GM12878 (cell line): Measurements from ENCODE around the gene LONP1. TPM values are rescaled to one million over a fixed set of nuclear protein-coding genes. Genes with fewer than 3 reads are reported as not detected.

ENCODE experiments used
- ATAC-seq: fragments of 200-7000 bp; cut with Tn5 transposase; 3 replicates; pipeline ENCODE4 v1.9.1; 2020; ENCODE audit warnings: mild to moderate bottlenecking, moderate library complexity
- BruUV-seq: library from RNA; stranded (reverse); fragments of 400-500 nt; replicated peaks from 2 replicates; lab custom pipeline; 2021; lab: Mats Ljungman, UMichigan
- CTCF ChIA-PET: fragments of 300-600 bp; sonication (Branson Sonifier 250); formaldehyde crosslinking; extraction: SDS; loops from one replicate; lab custom pipeline; 2021; ENCODE audit warnings: inconsistent platforms; lab: Yijun Ruan, JAX
- POLR2A ChIA-PET: fragments of 350-600 bp; formaldehyde crosslinking; extraction: SDS; loops from one replicate; lab custom pipeline; 2021; ENCODE audit warnings: inconsistent platforms; lab: Charles Lee
- RAD21 ChIA-PET: fragments of 300-600 bp; sonication (Branson Sonifier 250); formaldehyde crosslinking; loops from one replicate; lab custom pipeline; 2023; ENCODE audit warnings: antibody characterized with exemption; ENCODE audit not compliant: unreplicated experiment; lab: Charles Lee
- SMC1A ChIA-PET: fragments of 300-600 bp; sonication (Branson Sonifier 250); formaldehyde crosslinking; loops from one replicate; lab custom pipeline; 2023; ENCODE audit not compliant: unreplicated experiment, uncharacterized antibody; lab: Charles Lee
- DNase-seq: peaks from one replicate; pipeline ENCODE4 v3.0.0-alpha.2; 2011; ENCODE audit warnings: low read depth, low spot score
- FAIRE-seq: peaks from 3 replicates; lab custom pipeline; 2011; peaks lifted over from hg19 to GRCh38; lab: Jason Lieb, UNC
- H2AFZ ChIP-seq: 2 replicates; pipeline ENCODE4 v1.6.0; 2011; ENCODE audit warnings: low read depth, low read length, control low read depth; ENCODE audit not compliant: control insufficient read depth
- H3K27ac ChIP-seq: 2 replicates; pipeline ENCODE4 v1.5.1; 2011; ENCODE audit warnings: control low read depth; ENCODE audit not compliant: control insufficient read depth, insufficient read depth
- H3K27me3 ChIP-seq, 2 experiments: replicated peaks in 1 of 2; 2 replicates each; pipeline versions ENCODE4 v1.6.0 to v1.6.1; 2011; ENCODE audit warnings: low read length in 1 of 2; ENCODE audit not compliant: control insufficient read depth in 2 of 2, insufficient read depth in 2 of 2
- H3K36me3 ChIP-seq, 2 experiments: 2 replicates each; pipeline ENCODE4 v1.5.1; 2011; ENCODE audit warnings: low read length in 1 of 2; ENCODE audit not compliant: control insufficient read depth in 2 of 2, insufficient read depth in 2 of 2
- H3K4me1 ChIP-seq: 2 replicates; pipeline ENCODE4 v1.6.1; 2011; ENCODE audit warnings: mild to moderate bottlenecking, low read length, moderate library complexity, mixed read lengths; ENCODE audit not compliant: control insufficient read depth, insufficient read depth
- H3K4me2 ChIP-seq: 2 replicates; pipeline ENCODE4 v1.6.0; 2011; ENCODE audit warnings: control low read depth; ENCODE audit not compliant: control insufficient read depth, insufficient read depth
- H3K4me3 ChIP-seq: fragments of 200-600 bp; sonication (generic); 2 replicates; pipeline ENCODE4 v1.5.1; 2016
- H3K79me2 ChIP-seq: 2 replicates; pipeline ENCODE4 v1.6.0; 2011; ENCODE audit warnings: low read length; ENCODE audit not compliant: control insufficient read depth, insufficient read depth
- H3K9ac ChIP-seq: 2 replicates; pipeline ENCODE4 v1.8.0; 2011; ENCODE audit warnings: low read length, control low read depth, mixed read lengths; ENCODE audit not compliant: control insufficient read depth, insufficient read depth
- H3K9me3 ChIP-seq: replicated peaks from 3 replicates; pipeline ENCODE4 v1.5.1; 2011; ENCODE audit warnings: mild to moderate bottlenecking, low read length; ENCODE audit not compliant: control insufficient read depth, insufficient read depth
- H4K20me1 ChIP-seq: 2 replicates; pipeline ENCODE4 v1.6.0; 2011; ENCODE audit not compliant: control insufficient read depth, insufficient read depth
- CEBPB ChIP-seq, 2 experiments: fragments of 150-350 bp in 1 of 2; IDR thresholded peaks; 2 replicates each; pipeline ENCODE4 v1.6.1; 2012 to 2014; ENCODE audit warnings: low read depth in 2 of 2, low read length in 2 of 2, borderline replicate concordance in 1 of 2, inconsistent platforms in 1 of 2
- EED ChIP-seq: sonication (generic); IDR thresholded peaks from 2 replicates; pipeline ENCODE4 v1.6.1; 2016; ENCODE audit warnings: antibody characterized with exemption, low read depth
- GABPA ChIP-seq: IDR thresholded peaks from 2 replicates; pipeline ENCODE4 v1.6.1; 2014; ENCODE audit warnings: antibody characterized with exemption, low read depth, mild to moderate bottlenecking, inconsistent platforms
- HCFC1 ChIP-seq: fragments of 150-350 bp; IDR thresholded peaks from 2 replicates; pipeline ENCODE4 v1.6.1; 2014; ENCODE audit warnings: low read length
- HDGF ChIP-seq: fragments of 450-650 bp; IDR thresholded peaks from 2 replicates; pipeline ENCODE4 v1.6.1; 2016; ENCODE audit warnings: antibody characterized with exemption
- JUND ChIP-seq: IDR thresholded peaks from 2 replicates; pipeline ENCODE4 v1.6.1; 2012; ENCODE audit warnings: low read depth, mild to moderate bottlenecking, low read length, improper control_type of control experiment, moderate library complexity
- NFYB ChIP-seq: IDR thresholded peaks from 2 replicates; pipeline ENCODE4 v1.6.1; 2011; ENCODE audit warnings: low read depth, mild to moderate bottlenecking, low read length, improper control_type of control experiment, moderate library complexity; ENCODE audit not compliant: insufficient read depth
- RAD21 ChIP-seq: IDR thresholded peaks from 2 replicates; pipeline ENCODE4 v1.6.1; 2011; ENCODE audit warnings: mild to moderate bottlenecking, low read depth, low read length, moderate library complexity; ENCODE audit not compliant: insufficient read depth
- STAT1 ChIP-seq: fragments of 450-650 bp; conservative IDR thresholded peaks from 2 replicates; pipeline ENCODE4 v1.6.1; 2014; ENCODE audit warnings: antibody characterized with exemption, mild to moderate bottlenecking
- ZNF384 ChIP-seq: IDR thresholded peaks from 2 replicates; pipeline ENCODE4 v1.6.1; 2012; ENCODE audit warnings: low read depth, mild to moderate bottlenecking, low read length, improper control_type of control experiment, borderline replicate concordance
- WGBS: methylation state at CpG from one replicate; pipeline ENCODE4 v1.1.6; 2016; ENCODE audit warnings: low lambda C conversion rate; ENCODE audit not compliant: insufficient replicate concordance, insufficient coverage; ENCODE audit errors: missing lambda C conversion rate; 5-methylcytosine and 5-hydroxymethylcytosine counted together
- in situ Hi-C: fragments of 300-500 bp; cut with MboI; formaldehyde crosslinking; loops from 9 replicates; pipeline ENCODE4 v1.14.3; 2018; ENCODE audit warnings: mixed read lengths
- intact Hi-C: fragments of 100-400 bp; cut with micrococcal nuclease; formaldehyde crosslinking; loops from one replicate; pipeline ENCODE4 v1.14.2; 2022; ENCODE audit not compliant: unreplicated experiment
- polyA plus RNA-seq, 11 experiments: library from polyadenylated mRNA; depleted of rRNA in 4 of 11; unstranded in 6 of 11; stranded (reverse) in 5 of 11; fragments of >200 nt; fragmentation: Nextera tagmentation in 4 of 11; fragmentation: Illumina TruSeq in 1 of 11; extraction: Ambion mirVana in 4 of 11; extraction: Trizol in 1 of 11; gene quantifications; 1 replicate in 1 of 11; 2 replicates in 10 of 11; pipeline versions ENCODE4 v1.2.1 to v1.2.3, GENCODE V29; 2011 to 2016; ENCODE audit warnings: inconsistent platforms in 2 of 11, missing spikeins in 2 of 11, low read depth in 1 of 11
- total RNA-seq, 4 experiments: library from RNA; depleted of rRNA in 3 of 4; stranded (reverse); fragments of >200 nt in 3 of 4; fragmentation: Illumina TruSeq in 1 of 4; extraction: Trizol in 1 of 4; gene quantifications; 2 replicates each; pipeline versions ENCODE4 v1.2.1 to v1.2.3, GENCODE V29; 2013 to 2021
- TF ChIP-seq, protein P1 (sequence below): fragments of 450-650 bp; formaldehyde crosslinking; IDR thresholded peaks from 2 replicates; pipeline ENCODE4 v1.4.0; 2020; ENCODE audit warnings: mild to moderate bottlenecking, moderate library complexity
- TF ChIP-seq, protein P2 (sequence below): fragments of 150-350 bp; IDR thresholded peaks from 2 replicates; pipeline ENCODE4 v1.6.1; 2014; ENCODE audit warnings: mild to moderate bottlenecking, low read depth, low read length
- TF ChIP-seq, protein P3 (sequence below): fragments of 450-650 bp; IDR thresholded peaks from 2 replicates; pipeline ENCODE4 v1.6.1; 2016; ENCODE audit warnings: mild to moderate bottlenecking

LONP1 gene
- total and polyA plus RNA-seq, 10 of the 15 experiments (the other 5 are each of a cell fraction or from before 2014, with no cell fraction given) = 0.61 to 136 (median 59.5) TPM

DNA sequence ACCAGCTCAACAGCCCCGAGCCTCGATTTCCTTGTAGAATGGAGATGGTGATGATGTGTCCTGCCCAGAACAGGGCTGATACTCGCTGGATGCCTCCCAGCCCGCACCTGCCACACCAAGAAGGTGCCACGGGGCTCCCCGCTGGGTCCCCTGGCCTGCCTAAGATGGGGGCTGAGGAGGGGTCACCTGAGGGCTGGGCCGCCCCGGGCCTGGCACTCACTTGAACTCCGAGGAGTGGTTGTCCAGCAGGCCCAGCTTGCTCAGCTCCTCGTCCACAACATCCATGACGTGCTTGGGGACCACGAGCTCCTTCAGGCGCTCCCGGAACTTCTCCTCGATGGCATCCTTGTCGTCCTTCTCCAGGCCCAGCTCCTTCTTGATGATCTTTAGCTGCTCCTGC is 14.4 kb downstream of the LONP1 start (continued):
- no peak for TF ChIP-seq JUND
- TF ChIP-seq ZNF384 = no peak

DNA sequence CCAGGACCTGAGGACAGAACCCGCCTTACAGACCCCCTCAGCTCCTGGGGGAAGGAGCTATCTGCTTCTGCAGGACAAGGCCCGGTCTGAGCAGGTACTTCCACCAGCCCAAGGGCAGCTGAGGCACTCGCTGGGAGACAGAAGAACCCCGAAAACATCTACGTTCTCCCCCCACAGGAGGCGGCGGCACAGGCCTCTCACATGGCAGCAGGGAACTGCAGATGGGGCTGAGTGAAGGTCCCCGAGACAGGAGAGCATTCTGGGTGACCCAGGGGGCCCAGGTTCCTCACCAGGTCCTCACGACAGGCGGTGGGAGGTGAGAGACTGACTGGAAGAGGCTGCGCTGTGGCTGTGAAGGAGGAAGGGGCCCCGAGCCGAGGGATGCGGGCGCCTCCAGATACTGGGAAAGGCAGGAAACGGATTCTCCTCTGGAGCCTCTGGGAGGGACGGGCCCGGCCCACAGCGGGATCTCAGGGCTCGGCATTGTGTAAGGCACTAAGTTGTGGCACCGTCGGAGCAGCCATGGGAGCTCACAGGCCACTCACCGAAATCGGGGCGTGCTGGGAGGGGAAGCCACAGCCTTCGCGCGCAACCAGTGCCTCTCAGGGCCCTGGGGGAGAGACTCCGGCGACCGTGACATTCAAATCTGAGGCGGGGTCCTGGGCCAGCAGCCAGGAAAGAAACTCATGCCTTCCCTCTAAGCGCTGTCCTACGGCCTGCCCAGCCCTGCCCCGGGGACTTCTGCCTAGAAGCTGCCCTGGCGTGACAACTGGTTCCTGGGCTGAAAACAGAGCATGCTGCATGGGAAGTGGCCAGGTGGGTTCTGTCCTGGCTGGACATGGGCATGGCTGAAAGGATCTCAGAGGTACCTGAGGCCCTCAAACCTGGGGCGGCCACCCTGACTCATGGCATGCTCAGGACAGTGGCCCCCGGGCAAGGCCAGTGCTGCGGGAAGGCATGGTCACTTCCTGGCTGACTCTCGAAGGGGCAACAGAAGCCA is 15.8 kb downstream of the LONP1 start:
- in situ Hi-C loops = no loop called here
- no peak for ATAC-seq
- no TSS peak for BruUV-seq
- H3K27me3 ChIP-seq = no peaks in the 10 kb centered on the region
- DNase-seq = no peak
- H3K79me2 ChIP-seq = no peaks in the 10 kb centered on the region
- no peaks in the 10 kb centered on the region for H3K4me1 ChIP-seq
- H4K20me1 ChIP-seq = no peaks in the 10 kb centered on the region
- H3K9ac ChIP-seq = no peak overlapping the region
- peaks cover 29 to 44% of the 10 kb centered on the region in 2 experiments for H3K36me3 ChIP-seq
- no peak overlapping the region for H3K4me3 ChIP-seq
- intact Hi-C loops = no loop called here
- WGBS = 95% methylated on average over 40 of the region's 40 CpGs
- no peak for FAIRE-seq
- H3K4me2 ChIP-seq = no peak overlapping the region
- CTCF ChIA-PET = no interaction called here
- H2AFZ ChIP-seq = no peak overlapping the region
- POLR2A ChIA-PET = interaction anchor here (0.5 kb wide), 1 partner anchor 11 kb away, joined by 3 read pairs; no protein-coding TSS in a partner anchor
- no peak overlapping the region for H3K27ac ChIP-seq
- RAD21 ChIA-PET = no interaction called here
- TF ChIP-seq RAD21 = no peak
- TF ChIP-seq STAT1 = no peak
- TF ChIP-seq, protein P1, sequence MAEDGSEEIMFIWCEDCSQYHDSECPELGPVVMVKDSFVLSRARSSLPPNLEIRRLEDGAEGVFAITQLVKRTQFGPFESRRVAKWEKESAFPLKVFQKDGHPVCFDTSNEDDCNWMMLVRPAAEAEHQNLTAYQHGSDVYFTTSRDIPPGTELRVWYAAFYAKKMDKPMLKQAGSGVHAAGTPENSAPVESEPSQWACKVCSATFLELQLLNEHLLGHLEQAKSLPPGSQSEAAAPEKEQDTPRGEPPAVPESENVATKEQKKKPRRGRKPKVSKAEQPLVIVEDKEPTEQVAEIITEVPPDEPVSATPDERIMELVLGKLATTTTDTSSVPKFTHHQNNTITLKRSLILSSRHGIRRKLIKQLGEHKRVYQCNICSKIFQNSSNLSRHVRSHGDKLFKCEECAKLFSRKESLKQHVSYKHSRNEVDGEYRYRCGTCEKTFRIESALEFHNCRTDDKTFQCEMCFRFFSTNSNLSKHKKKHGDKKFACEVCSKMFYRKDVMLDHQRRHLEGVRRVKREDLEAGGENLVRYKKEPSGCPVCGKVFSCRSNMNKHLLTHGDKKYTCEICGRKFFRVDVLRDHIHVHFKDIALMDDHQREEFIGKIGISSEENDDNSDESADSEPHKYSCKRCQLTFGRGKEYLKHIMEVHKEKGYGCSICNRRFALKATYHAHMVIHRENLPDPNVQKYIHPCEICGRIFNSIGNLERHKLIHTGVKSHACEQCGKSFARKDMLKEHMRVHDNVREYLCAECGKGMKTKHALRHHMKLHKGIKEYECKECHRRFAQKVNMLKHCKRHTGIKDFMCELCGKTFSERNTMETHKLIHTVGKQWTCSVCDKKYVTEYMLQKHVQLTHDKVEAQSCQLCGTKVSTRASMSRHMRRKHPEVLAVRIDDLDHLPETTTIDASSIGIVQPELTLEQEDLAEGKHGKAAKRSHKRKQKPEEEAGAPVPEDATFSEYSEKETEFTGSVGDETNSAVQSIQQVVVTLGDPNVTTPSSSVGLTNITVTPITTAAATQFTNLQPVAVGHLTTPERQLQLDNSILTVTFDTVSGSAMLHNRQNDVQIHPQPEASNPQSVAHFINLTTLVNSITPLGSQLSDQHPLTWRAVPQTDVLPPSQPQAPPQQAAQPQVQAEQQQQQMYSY = no peak
- no peak for TF ChIP-seq CEBPB (IDR thresholded peaks at IDR 0.05; ENCODE audit: borderline replicate concordance in 1 of 2, low read depth in 2 of 2, low read length in 2 of 2)
- TF ChIP-seq, protein P2, sequence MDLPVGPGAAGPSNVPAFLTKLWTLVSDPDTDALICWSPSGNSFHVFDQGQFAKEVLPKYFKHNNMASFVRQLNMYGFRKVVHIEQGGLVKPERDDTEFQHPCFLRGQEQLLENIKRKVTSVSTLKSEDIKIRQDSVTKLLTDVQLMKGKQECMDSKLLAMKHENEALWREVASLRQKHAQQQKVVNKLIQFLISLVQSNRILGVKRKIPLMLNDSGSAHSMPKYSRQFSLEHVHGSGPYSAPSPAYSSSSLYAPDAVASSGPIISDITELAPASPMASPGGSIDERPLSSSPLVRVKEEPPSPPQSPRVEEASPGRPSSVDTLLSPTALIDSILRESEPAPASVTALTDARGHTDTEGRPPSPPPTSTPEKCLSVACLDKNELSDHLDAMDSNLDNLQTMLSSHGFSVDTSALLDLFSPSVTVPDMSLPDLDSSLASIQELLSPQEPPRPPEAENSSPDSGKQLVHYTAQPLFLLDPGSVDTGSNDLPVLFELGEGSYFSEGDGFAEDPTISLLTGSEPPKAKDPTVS = no peak
- no peak for TF ChIP-seq NFYB
- TF ChIP-seq EED = no peak
- TF ChIP-seq GABPA = no peak
- TF ChIP-seq, protein P3, sequence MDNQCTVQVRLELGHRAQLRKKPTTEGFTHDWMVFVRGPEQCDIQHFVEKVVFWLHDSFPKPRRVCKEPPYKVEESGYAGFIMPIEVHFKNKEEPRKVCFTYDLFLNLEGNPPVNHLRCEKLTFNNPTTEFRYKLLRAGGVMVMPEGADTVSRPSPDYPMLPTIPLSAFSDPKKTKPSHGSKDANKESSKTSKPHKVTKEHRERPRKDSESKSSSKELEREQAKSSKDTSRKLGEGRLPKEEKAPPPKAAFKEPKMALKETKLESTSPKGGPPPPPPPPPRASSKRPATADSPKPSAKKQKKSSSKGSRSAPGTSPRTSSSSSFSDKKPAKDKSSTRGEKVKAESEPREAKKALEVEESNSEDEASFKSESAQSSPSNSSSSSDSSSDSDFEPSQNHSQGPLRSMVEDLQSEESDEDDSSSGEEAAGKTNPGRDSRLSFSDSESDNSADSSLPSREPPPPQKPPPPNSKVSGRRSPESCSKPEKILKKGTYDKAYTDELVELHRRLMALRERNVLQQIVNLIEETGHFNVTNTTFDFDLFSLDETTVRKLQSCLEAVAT = no peak
- no peak for TF ChIP-seq HCFC1
- TF ChIP-seq HDGF = no peak
- H3K9me3 ChIP-seq = no peaks in the 10 kb centered on the region; the same call in 2 of the 3 replicates
- SMC1A ChIA-PET = no interaction called here
